Fibroblast of lung (primary cell): ENCODE measurements around the gene IL1A.

Source experiments
- CTCF ChIP-seq, 2 donors: IDR thresholded peaks in 1 of 2; conservative IDR thresholded peaks in 1 of 2; 1 replicate in 1 of 2; 2 replicates in 1 of 2; pipeline ENCODE4 v1.5.1; 2011 to 2012; ENCODE audit warnings: low read length in 2 of 2, control low read depth in 1 of 2, inconsistent platforms in 1 of 2, low read depth in 1 of 2, mild to moderate bottlenecking in 1 of 2
- EZH2 ChIP-seq: IDR thresholded peaks from 2 replicates; pipeline ENCODE4 v1.5.1; 2012; ENCODE audit warnings: low read length, control low read depth, mild to moderate bottlenecking; ENCODE audit errors: missing control alignments

GRCh38 chr2:112776113-112776512 lies 8.2 kb downstream of the IL1A start:
- TF ChIP-seq CTCF (conservative IDR thresholded peaks at IDR 0.05 in 1 of 2, IDR thresholded peaks at IDR 0.05 in 1 of 2; ENCODE audit: low read depth in 1 of 2, low read length in 2 of 2) (no peak), EZH2 (no peak)
